Tibial nerve (tissue), 4 donors: ENCODE data around the gene OTOG. TPM values are rescaled to one million over a fixed set of nuclear protein-coding genes. Genes with fewer than 3 reads are reported as not detected.

ENCODE experiments used
- DNase-seq, 2 donors: peaks; one replicate each; pipeline ENCODE4 v3.0.0-alpha.2; 2019; ENCODE audit warnings: low spot score in 2 of 2
- H3K27ac ChIP-seq, 4 donors: fragments of 200-600 bp; sonication (generic) in 3 of 4; one replicate each; pipeline ENCODE4 v1.5.1; 2017 to 2019; ENCODE audit warnings: mild to moderate bottlenecking in 1 of 4
- H3K27me3 ChIP-seq, 2 donors: fragments of 200-600 bp; sonication (generic) in 1 of 2; one replicate each; pipeline versions ENCODE4 v1.5.1 to v1.6.0; 2017 to 2019
- H3K36me3 ChIP-seq, 3 donors: fragments of 200-600 bp; sonication (generic); one replicate each; pipeline ENCODE4 v1.5.1; 2018 to 2019
- H3K4me1 ChIP-seq, 4 donors: fragments of 200-600 bp; sonication (generic) in 3 of 4; one replicate each; pipeline ENCODE4 v1.5.1; 2017 to 2019
- H3K4me3 ChIP-seq, 4 donors: fragments of 200-600 bp; sonication (generic) in 3 of 4; one replicate each; pipeline ENCODE4 v1.5.1; 2017 to 2019; ENCODE audit warnings: mild to moderate bottlenecking in 1 of 4, moderate library complexity in 1 of 4
- H3K9me3 ChIP-seq, 4 donors: fragments of 200-600 bp; sonication (generic) in 3 of 4; one replicate each; pipeline ENCODE4 v1.5.1; 2017 to 2019
- CTCF ChIP-seq, 5 experiments: fragments of 200-600 bp in 3 of 5; fragments of 450-650 bp in 2 of 5; sonication (generic) in 3 of 5; IDR thresholded peaks; one replicate each; pipeline ENCODE4 v1.5.1; 2016 to 2019; ENCODE audit warnings: antibody characterized with exemption in 5 of 5, mild to moderate bottlenecking in 3 of 5, moderate library complexity in 2 of 5
- EP300 ChIP-seq, 2 donors: sonication (generic); formaldehyde crosslinking; IDR thresholded peaks; one replicate each; pipeline ENCODE4 v1.6.1; 2017; ENCODE audit warnings: antibody characterized with exemption in 2 of 2, mild to moderate bottlenecking in 1 of 2
- POLR2A ChIP-seq, 2 donors: fragments of 450-650 bp; IDR thresholded peaks; one replicate each; pipeline ENCODE4 v1.6.1; 2017; ENCODE audit warnings: antibody characterized with exemption in 2 of 2, mild to moderate bottlenecking in 2 of 2, moderate library complexity in 2 of 2
- WGBS, 2 donors: methylation state at CpG; one replicate each; pipeline ENCODE4 v1.1.5; 2018; 5-methylcytosine and 5-hydroxymethylcytosine counted together
- total RNA-seq, 4 donors: library from RNA; depleted of rRNA; stranded (reverse); fragments of >200 nt; gene quantifications; one replicate each; pipeline ENCODE4 v1.1.0, GENCODE V29; 2016

The OTOG gene
- total RNA-seq, 4 donors from 2014 or later, result not detected

- Histone ChIP-seq H3K9me3 (no peaks in the 10 kb centered on the region), H3K4me1 (no peaks in the 10 kb centered on the region), H3K27me3 (no peaks in the 10 kb centered on the region), H3K36me3 (no peaks in the 10 kb centered on the region), H3K27ac (no peak overlapping the region), H3K4me3 (no peak overlapping the region)
- TF ChIP-seq POLR2A (IDR thresholded peaks at IDR 0.05), result no peak
- TF ChIP-seq CTCF (IDR thresholded peaks at IDR 0.05), result no peak
- no peak for TF ChIP-seq EP300 (IDR thresholded peaks at IDR 0.05)
- no peak for DNase-seq
These were observed 16.2 kb downstream of the OTOG start for GRCh38 chr11:17563231-17563646.

- DNase-seq, result no peak
- no peak overlapping the region for H3K27ac ChIP-seq
- 77 to 78% methylated on average over 4 of the region's 4 CpGs for WGBS, 2 donors
- H3K4me3 ChIP-seq, result no peak overlapping the region
- no peaks in the 10 kb centered on the region for H3K36me3 ChIP-seq
- no peak for TF ChIP-seq EP300 (IDR thresholded peaks at IDR 0.05)
- TF ChIP-seq POLR2A (IDR thresholded peaks at IDR 0.05), result no peak
- no peak for TF ChIP-seq CTCF (IDR thresholded peaks at IDR 0.05)
- no peaks in the 10 kb centered on the region for H3K27me3 ChIP-seq
- no peaks in the 10 kb centered on the region for H3K9me3 ChIP-seq
- no peaks in the 10 kb centered on the region for H3K4me1 ChIP-seq
These were observed 17.1 kb downstream of the OTOG start for GRCh38 chr11:17563961-17564686.

- WGBS, 2 donors, result 53 to 61% methylated on average over 2 of the region's 2 CpGs
- TF ChIP-seq POLR2A (IDR thresholded peaks at IDR 0.05), result no peak
- TF ChIP-seq EP300 (IDR thresholded peaks at IDR 0.05), result no peak
- TF ChIP-seq CTCF (IDR thresholded peaks at IDR 0.05), result no peak
- Histone ChIP-seq H3K36me3 (no peaks in the 10 kb centered on the region), H3K9me3 (no peaks in the 10 kb centered on the region), H3K4me1 (no peaks in the 10 kb centered on the region), H3K27me3 (no peaks in the 10 kb centered on the region), H3K27ac (no peak overlapping the region), H3K4me3 (no peak overlapping the region)
- no peak for DNase-seq
These were observed 17.6 kb downstream of the OTOG start for GRCh38 chr11:17564687-17565042.

- H3K27ac ChIP-seq, result no peak overlapping the region
- WGBS, 2 donors, result 74 to 85% methylated on average over 4 of the region's 4 CpGs
- TF ChIP-seq POLR2A (IDR thresholded peaks at IDR 0.05) (no peak), CTCF (IDR thresholded peaks at IDR 0.05) (no peak), EP300 (IDR thresholded peaks at IDR 0.05) (no peak)
These were observed 21.9 kb downstream of the OTOG start for GRCh38 chr11:17568944-17569343.

GRCh38 chr11:17570034-17570433, 23.0 kb downstream of the OTOG start:
- DNase-seq, result no peak
- 84 to 88% methylated on average over 23 of the region's 23 CpGs for WGBS, 2 donors
- H3K4me1 ChIP-seq, result no peaks in the 10 kb centered on the region
- no peaks in the 10 kb centered on the region for H3K36me3 ChIP-seq
- H3K4me3 ChIP-seq, result no peak overlapping the region
- TF ChIP-seq POLR2A (IDR thresholded peaks at IDR 0.05), result no peak
- no peak for TF ChIP-seq EP300 (IDR thresholded peaks at IDR 0.05)
- no peak for TF ChIP-seq CTCF (IDR thresholded peaks at IDR 0.05)
- H3K27me3 ChIP-seq, result no peaks in the 10 kb centered on the region
- no peaks in the 10 kb centered on the region for H3K9me3 ChIP-seq
- H3K27ac ChIP-seq, result no peak overlapping the region

More at GRCh38 chr11:17568944-17569343, 21.9 kb downstream of the OTOG start:
- Histone ChIP-seq H3K9me3 (no peaks in the 10 kb centered on the region), H3K36me3 (no peaks in the 10 kb centered on the region), H3K27me3 (no peaks in the 10 kb centered on the region), H3K4me3 (no peak overlapping the region), H3K4me1 (no peaks in the 10 kb centered on the region)
- no peak for DNase-seq
